ENCODE data around the gene GSTT2B. TPM values are rescaled to one million over a fixed set of nuclear protein-coding genes. Genes with fewer than 3 reads are reported as not detected.

Gene GSTT2B
- total RNA-seq, 2 experiments from 2014 or later, result not detected

Other genes with a start within 250 kb of the GSTT2B start
- gene ZNF70, start 210.1 kb downstream of the GSTT2B start, total RNA-seq, result 1 to 10 TPM; 1.9 to 2.4 TPM
- under 1 TPM in 1 of 2 experiments, not detected in 1; 0.48 TPM for gene VPREB3, start 206.8 kb downstream of the GSTT2B start, total RNA-seq
- gene C22orf15, start 198.2 kb downstream of the GSTT2B start, total RNA-seq, result under 1 TPM; 0.33 to 0.74 TPM
- 100 to 1,000 TPM; 224 to 241 TPM for gene CHCHD10, start 193.2 kb downstream of the GSTT2B start, total RNA-seq
- gene MMP11, start 188.3 kb downstream of the GSTT2B start, total RNA-seq, result under 1 TPM; 0.44 to 0.64 TPM
- gene SMARCB1, start 174.2 kb downstream of the GSTT2B start, total RNA-seq, result 10 to 100 TPM; 94.3 to 94.5 TPM
- 1 to 10 TPM; 4.0 to 5.9 TPM for gene DERL3, start 122.2 kb downstream of the GSTT2B start, total RNA-seq
- 1 to 10 TPM; 5.2 to 5.9 TPM for gene SLC2A11, start 103.3 kb downstream of the GSTT2B start, total RNA-seq
- 1,000 to 10,000 TPM; 1,236 to 1,275 TPM for gene MIF, start 66.8 kb downstream of the GSTT2B start, total RNA-seq
- not detected for gene DDTL, start 5.7 kb upstream of the GSTT2B start, total RNA-seq
- 100 to 1,000 TPM; 103 to 108 TPM for gene DDT, start 13.2 kb upstream of the GSTT2B start, total RNA-seq
- gene GSTT2, start 18.9 kb upstream of the GSTT2B start, total RNA-seq, result not detected
- not detected for gene GSTT4, start 44.3 kb upstream of the GSTT2B start, total RNA-seq
- gene CABIN1, start 50.1 kb upstream of the GSTT2B start, total RNA-seq, result 10 to 100 TPM; 71.0 to 75.8 TPM
- under 1 TPM; 0.56 to 0.80 TPM for gene SUSD2, start 220.3 kb upstream of the GSTT2B start, total RNA-seq